ENCODE results near the gene RAB10. TPM values are rescaled to one million over a fixed set of nuclear protein-coding genes. Genes with fewer than 3 reads are reported as not detected.
A peak's percentile ranks its signal among the peaks of the same experiment; 100 is the strongest.

The RAB10 gene
- total and polyA plus RNA-seq, 2 of the 4 experiments (the other 2 are of a cell fraction), result 30.1 to 77.1 TPM

- Histone ChIP-seq H4K8ac (ENCODE audit: low read depth in 2 of 2, low read length in 2 of 2) (no peak overlapping the region; a peak in 1 of 4 replicates), H3K56ac (ENCODE audit: extremely low read depth, insufficient read depth, low read length) (no peak overlapping the region), H4K91ac (ENCODE audit: insufficient read depth, low read depth, low read length) (peak overlapping the region; percentile 32; the same call in 1 of the 2 replicates), H3K18ac (ENCODE audit: low read depth, low read length) (no peak overlapping the region), H2AFZ (replicated peaks; ENCODE audit: low read length, poor library complexity) (peak overlapping the region; percentile 65), H3K23ac (ENCODE audit: low read depth, low read length) (peak overlapping the region; percentile 30; the same call in 1 of the 2 replicates), H3K4me2 (ENCODE audit: low read depth, low read length) (peak overlapping the region; percentile 5; the same call in 1 of the 2 replicates), H2AK5ac (ENCODE audit: low read depth, low read length) (peak overlapping the region; percentile 0; the same call in 1 of the 2 replicates), H3K79me1 (ENCODE audit: low read depth in 1 of 2, low read length in 2 of 2) (no peaks in the 10 kb centered on the region; a peak in 1 of 4 replicates), H4K20me1 (ENCODE audit: insufficient read depth, low read length) (peaks cover 5% of the 10 kb centered on the region), H3K4me1 (ENCODE audit: control insufficient read depth, insufficient read depth, low read length) (peaks cover 16% of the 10 kb centered on the region), H3K9me3 (ENCODE audit: control insufficient read depth, insufficient read depth, low read length) (no peaks in the 10 kb centered on the region), H3K4ac (ENCODE audit: low read depth, low read length) (peak overlapping the region; percentile 1), H2BK5ac (ENCODE audit: low read depth, low read length, poor library complexity, severe bottlenecking) (peak overlapping the region; percentile 8), H3K27me3 (ENCODE audit: control insufficient read depth, insufficient read depth, low read length) (no peaks in the 10 kb centered on the region), H3K27ac (ENCODE audit: insufficient read depth, low read length) (peak overlapping the region; percentile 18; the same call in 1 of the 2 replicates), H3K4me3 (ENCODE audit: insufficient read depth, low read depth, low read length) (no peak overlapping the region), H2BK20ac (ENCODE audit: low read depth, low read length) (peak overlapping the region; percentile 67; the same call in 1 of the 2 replicates), H2BK15ac (ENCODE audit: low read depth, low read length) (peak overlapping the region; percentile 30; the same call in 1 of the 3 replicates), H3K36me3 (ENCODE audit: control insufficient read depth, insufficient read depth, low read length) (no peaks in the 10 kb centered on the region), H2AK9ac (replicated peaks; ENCODE audit: low read depth, low read length, poor library complexity) (no peak overlapping the region), H3K9me1 (ENCODE audit: insufficient read depth, low read length) (peaks cover 14% of the 10 kb centered on the region), H2BK120ac (ENCODE audit: low read depth, low read length) (peak overlapping the region; percentile 56; the same call in 1 of the 2 replicates), H4K5ac (ENCODE audit: low read depth, low read length) (no peak overlapping the region), H3K9ac (ENCODE audit: low read depth, low read length) (no peak overlapping the region), H3K14ac (replicated peaks; ENCODE audit: low read depth, low read length) (0 out of 2 replicates have a peak overlapping the region, but pooled peaks have one; percentile 27)
- no TSS peak for BruUV-seq (replicated peaks)
- in situ Hi-C loops (cut with MboI; ENCODE audit: low sequenced_read_pairs), result no loop called here
- no CpG with 5 or more reads among the region's 6 CpGs for WGBS, 2 experiments (ENCODE audit: extremely low coverage in 2 of 2, insufficient read length in 1 of 2)
- ChIA-PET CTCF (interaction anchor here (0.7 to 1.1 kb wide), 2 partner anchors 13 to 38 kb away, joined by 3 read pairs; no protein-coding TSS in a partner anchor), POLR2A (ENCODE audit: unreplicated experiment) (interaction anchor here (0.6 kb wide), 1 partner anchor 22 kb away, joined by 4 read pairs; the partner anchor contains the start of gene RAB10)
- ATAC-seq (ENCODE audit: low read depth) (no peak), DNase-seq (no peak)
- intact Hi-C loops (cut with micrococcal nuclease), result no loop called here
- dilution Hi-C loops (cut with HindIII; ENCODE audit: low sequenced_read_pairs, unreplicated experiment), result no loop called here
- TF ChIP-seq ELK1 (IDR thresholded peaks at IDR 0.05; ENCODE audit: borderline replicate concordance, low read depth, low read length), result no peak
- TF ChIP-seq SMC3 (IDR thresholded peaks at IDR 0.05; ENCODE audit: low read depth, low read length), result no peak
- no peak for TF ChIP-seq BHLHE40 (IDR thresholded peaks at IDR 0.05; ENCODE audit: low read depth, low read length)
- TF ChIP-seq CEBPB (IDR thresholded peaks at IDR 0.05; ENCODE audit: low read depth, low read length), result no peak
- TF ChIP-seq POLR2A (IDR thresholded peaks at IDR 0.05; ENCODE audit: low read depth, low read length), result no peak
- TF ChIP-seq NFE2L2 (IDR thresholded peaks at IDR 0.05; ENCODE audit: low read depth, low read length), result no peak
- TF ChIP-seq CTCF (conservative IDR thresholded peaks at IDR 0.05; ENCODE audit: low read depth, low read length), result no peak
- no peak for TF ChIP-seq RAD21 (IDR thresholded peaks at IDR 0.05; ENCODE audit: low read length)
- no peak for TF ChIP-seq CHD1 (IDR thresholded peaks at IDR 0.05; ENCODE audit: low read depth, low read length)
- TF ChIP-seq RCOR1 (IDR thresholded peaks at IDR 0.05; ENCODE audit: insufficient replicate concordance, low read length), result no peak
- no peak for TF ChIP-seq RFX5 (IDR thresholded peaks at IDR 0.05; ENCODE audit: low read depth, low read length)
- TF ChIP-seq MAFK (IDR thresholded peaks at IDR 0.05; ENCODE audit: low read depth, low read length), result no peak
- no peak for TF ChIP-seq USF2 (IDR thresholded peaks at IDR 0.05; ENCODE audit: low read depth, low read length)
- no peak for TF ChIP-seq MAZ (IDR thresholded peaks at IDR 0.05; ENCODE audit: borderline replicate concordance, low read depth, low read length)
- no peak for TF ChIP-seq FOS (IDR thresholded peaks at IDR 0.05; ENCODE audit: low read depth, low read length)
- TF ChIP-seq MXI1 (IDR thresholded peaks at IDR 0.05; ENCODE audit: borderline replicate concordance, low read depth, low read length), result no peak
These were observed 22.3 kb upstream of the RAB10 start for GRCh38 chr2:26011609-26011989.
